Posterior cingulate gyrus (tissue), 11 donors: Measurements from ENCODE around the gene PNPLA2.
A peak's percentile ranks its signal among the peaks of the same experiment; 100 is the strongest.

Experiments used
- DNase-seq, 10 donors: peaks; one replicate each; pipeline versions ENCODE4 v3.0.0 to v3.0.0-alpha.2; 2020 to 2021; ENCODE audit warnings: mixed read lengths in 3 of 10
- intact Hi-C: fragments of 100-400 bp; cut with DNase I; formaldehyde crosslinking; loops from one replicate; pipeline ENCODE4 v1.15.1; 2023

The PNPLA2 gene, protein sequence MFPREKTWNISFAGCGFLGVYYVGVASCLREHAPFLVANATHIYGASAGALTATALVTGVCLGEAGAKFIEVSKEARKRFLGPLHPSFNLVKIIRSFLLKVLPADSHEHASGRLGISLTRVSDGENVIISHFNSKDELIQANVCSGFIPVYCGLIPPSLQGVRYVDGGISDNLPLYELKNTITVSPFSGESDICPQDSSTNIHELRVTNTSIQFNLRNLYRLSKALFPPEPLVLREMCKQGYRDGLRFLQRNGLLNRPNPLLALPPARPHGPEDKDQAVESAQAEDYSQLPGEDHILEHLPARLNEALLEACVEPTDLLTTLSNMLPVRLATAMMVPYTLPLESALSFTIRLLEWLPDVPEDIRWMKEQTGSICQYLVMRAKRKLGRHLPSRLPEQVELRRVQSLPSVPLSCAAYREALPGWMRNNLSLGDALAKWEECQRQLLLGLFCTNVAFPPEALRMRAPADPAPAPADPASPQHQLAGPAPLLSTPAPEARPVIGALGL

GRCh38 chr11:818396-819128 is at the start of gene PNPLA2:
Gene PNPLA2, plus strand, starts transcription at chr11:818914. Its CDS starts 805 bp downstream, at chr11:819719.
- intact Hi-C loops, result no loop called here
- no peak for DNase-seq

DNA sequence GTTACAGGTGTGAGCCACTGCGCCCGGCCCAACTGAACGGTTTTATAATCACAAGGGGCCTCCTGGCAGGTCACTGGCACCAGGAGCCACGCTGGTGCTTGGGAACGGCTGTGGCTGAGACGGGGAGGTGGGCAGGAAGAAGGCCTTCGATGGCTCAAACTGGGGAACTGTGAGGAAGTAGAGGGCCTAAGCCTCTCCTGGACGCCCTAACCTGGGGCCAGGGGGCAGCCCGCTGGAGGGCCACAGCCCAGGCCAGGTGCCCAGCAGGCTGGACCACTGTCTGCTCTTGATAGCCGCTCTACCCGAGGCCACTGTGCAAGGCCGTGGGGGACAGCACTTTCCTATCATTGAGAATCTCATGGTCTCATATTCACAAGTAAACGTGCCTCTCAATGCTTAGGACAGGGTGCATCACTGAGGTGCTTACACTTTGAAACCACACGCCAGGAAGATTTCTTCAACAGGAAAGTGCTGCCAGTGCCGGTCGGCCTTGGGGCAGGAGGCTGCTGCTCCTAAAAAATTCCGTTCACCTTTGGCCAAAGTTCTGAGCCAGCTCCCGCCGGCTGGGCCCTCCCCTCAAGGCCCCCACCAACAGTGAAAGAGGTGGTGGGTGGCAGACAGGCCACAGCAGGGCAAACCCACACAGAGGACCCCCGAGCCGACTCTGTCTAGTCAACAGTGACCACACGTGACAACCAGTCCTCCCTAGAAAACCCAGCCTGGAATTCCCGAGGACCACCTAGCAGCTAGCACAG is 48.6 kb upstream of the PNPLA2 start:
- intact Hi-C loops, result loop anchor here (10.0 kb wide), 1 partner anchor 105 kb away; no protein-coding TSS in a partner anchor
- no peak for DNase-seq

DNA sequence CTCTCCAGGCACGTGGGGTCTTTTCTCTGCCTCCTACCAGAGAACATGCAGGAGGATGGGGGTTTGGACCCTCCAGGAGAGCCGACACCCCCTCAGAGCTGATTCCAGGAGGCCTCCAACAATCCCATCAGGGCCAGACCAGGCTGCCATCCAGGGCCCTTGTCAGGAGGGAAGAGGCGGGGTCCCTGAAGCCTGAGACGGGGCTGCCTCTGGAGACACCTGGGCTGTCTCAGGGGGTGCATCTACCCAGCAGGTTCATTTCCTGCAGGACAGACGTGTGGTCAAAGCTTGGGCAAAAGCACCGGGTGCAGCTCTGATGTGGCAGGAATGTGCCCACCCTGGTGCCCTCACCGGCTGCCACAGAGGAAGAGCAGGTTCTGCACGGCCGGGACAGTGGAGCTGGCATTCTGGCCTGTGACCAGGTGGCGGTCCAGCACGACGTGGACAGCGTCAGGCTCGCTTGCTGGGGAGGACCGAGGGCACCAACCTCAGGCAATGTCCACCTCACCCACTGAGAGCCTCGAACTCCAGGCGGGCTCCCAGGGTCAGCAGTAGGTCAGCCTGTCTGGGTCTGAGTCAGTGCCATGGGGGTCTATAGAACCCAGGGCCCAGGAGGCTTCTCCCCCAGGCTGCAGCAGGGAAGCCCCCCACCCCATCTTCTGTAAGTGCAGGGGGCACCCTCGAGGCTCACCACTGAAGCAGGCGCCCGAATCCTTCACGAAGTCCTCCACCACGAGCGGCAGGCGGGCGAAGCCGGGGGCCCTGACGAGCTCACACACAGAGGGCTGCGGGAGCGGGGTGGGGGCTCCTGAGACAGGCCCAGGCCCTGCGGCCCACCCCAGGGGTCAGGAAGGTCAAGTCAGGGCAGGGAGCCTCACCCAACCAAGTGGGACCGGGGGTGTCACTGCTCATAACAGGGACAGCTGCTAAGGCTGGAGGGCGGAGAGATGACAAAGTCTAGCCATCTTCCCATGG is 47.8 kb upstream of the PNPLA2 start:
- DNase-seq, result peak in 1 of 10 donors; percentile 83
- intact Hi-C loops, result no loop called here

DNA sequence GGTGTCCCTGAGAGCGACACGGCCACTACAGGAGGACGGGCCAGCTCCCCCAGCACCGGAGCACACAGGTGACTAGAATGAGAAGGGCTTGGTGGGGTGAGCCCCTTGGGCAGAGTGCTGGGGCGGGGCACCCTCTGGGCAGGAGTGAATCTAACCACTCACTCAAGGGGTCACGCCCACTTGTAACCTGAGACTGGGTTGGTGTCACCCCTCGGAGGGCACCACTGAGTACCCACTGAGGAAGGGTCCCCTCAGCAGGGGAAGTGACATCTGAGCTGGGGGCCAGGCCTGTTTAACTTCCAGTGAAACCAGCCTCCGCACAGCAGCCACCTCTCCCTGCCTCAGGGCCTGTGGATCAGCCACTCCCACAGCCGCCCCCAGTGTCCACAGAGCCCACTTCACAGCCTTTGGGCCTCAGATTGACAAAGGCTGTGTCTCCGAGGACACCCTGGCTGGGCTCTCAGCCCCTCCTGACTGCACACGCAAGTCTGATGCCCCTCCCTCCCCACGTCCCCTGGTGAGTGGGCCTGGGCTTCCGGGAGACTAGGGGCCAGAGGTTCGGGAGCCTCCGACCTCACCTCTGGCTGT is 47.0 kb upstream of the PNPLA2 start:
- DNase-seq, result peak in 1 of 10 donors; percentile 79
- intact Hi-C loops, result no loop called here

DNA sequence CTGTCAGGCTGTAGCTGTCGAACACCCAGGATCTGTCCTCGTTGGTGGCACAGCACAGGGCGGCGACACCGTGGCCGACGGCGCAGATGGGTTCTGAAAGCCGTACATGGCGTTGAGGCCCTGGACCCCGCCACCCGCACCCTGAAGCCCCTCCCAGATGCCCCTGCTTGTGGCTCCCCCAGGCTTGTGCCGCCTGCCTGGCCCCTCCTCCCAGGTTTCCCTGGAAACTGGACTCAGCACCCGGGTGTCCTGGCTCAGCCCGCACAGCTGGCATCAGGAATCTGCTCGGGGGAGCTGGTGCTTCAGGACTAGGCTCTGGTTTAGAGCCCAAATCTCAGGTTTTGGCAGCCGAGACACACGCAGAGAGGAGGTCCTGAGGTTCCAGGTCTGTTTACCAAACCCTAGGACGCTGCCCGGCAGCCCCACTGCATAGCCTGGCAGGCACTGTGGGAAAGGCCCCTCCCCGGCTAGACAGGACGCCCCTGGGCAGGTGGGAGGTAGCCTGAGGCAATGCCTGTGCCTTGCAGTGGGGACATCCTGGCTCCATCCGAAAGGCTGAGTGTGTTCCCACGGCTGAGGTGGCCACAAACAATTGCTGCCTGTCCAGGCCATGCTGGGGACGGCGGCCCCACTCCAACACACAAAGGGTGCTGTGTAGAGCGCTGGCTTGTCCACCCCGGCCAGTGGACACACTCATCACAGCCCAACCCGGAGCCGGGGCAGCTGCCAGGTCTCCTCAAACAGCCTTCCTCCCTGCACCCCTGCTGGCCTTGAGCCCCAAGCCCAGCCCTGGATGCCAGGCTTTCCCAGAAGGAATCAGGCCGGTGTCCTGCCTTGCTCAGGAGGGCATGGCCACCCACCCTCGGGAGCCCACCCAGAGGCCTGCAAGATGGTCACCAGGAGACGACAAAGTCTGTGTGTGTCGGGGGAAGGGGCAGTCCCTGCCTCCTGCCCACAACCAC is 46.0 kb upstream of the PNPLA2 start:
- intact Hi-C loops, result no loop called here
- peak; percentile 83 to 99 (median 90) for DNase-seq

- intact Hi-C loops, result no loop called here
- DNase-seq, result no peak
Measured at GRCh38 chr11:773425-773824, 45.3 kb upstream of the PNPLA2 start.

DNA sequence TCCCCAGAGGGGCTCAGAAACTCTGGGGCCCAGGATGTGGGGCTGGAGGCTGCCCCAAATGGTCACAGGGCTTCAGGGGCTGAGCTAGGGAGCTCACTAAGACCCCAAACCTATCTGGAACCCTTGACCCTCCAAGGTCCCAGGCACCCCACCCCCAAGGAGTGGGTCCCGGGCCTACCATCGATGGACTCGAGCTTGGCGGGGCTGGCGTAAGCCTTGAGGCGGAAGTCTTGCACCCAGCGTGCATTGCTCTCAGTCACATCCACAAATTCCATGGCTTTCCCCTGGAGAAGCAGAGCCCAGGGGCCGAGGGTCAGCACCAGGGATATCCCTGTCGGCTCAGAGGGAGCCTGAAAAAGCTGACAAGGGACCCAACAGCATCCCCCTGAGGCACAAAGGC is 44.9 kb upstream of the PNPLA2 start:
- intact Hi-C loops, result no loop called here
- peak in 1 of 10 donors; percentile 74 for DNase-seq

- intact Hi-C loops, result no loop called here
- DNase-seq, result peak in 2 of 10 donors; percentile 19 to 67
Measured at GRCh38 chr11:774873-775592, 43.7 kb upstream of the PNPLA2 start.

DNA sequence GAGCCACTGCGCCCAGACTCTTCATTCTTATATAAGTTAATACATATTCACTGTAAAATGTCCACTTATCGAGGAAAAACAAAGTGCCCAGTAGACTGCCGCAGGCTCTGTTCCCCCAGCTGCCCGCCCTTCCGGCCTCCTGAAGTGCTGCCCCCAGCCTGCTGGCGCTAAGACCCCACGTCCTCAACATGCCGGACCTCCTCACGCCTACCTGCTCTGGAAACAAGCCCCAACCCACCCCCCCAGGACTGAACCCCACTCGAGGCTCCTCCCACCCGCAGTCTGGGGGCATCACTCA is 42.5 kb upstream of the PNPLA2 start:
- intact Hi-C loops, result no loop called here
- no peak for DNase-seq

DNA sequence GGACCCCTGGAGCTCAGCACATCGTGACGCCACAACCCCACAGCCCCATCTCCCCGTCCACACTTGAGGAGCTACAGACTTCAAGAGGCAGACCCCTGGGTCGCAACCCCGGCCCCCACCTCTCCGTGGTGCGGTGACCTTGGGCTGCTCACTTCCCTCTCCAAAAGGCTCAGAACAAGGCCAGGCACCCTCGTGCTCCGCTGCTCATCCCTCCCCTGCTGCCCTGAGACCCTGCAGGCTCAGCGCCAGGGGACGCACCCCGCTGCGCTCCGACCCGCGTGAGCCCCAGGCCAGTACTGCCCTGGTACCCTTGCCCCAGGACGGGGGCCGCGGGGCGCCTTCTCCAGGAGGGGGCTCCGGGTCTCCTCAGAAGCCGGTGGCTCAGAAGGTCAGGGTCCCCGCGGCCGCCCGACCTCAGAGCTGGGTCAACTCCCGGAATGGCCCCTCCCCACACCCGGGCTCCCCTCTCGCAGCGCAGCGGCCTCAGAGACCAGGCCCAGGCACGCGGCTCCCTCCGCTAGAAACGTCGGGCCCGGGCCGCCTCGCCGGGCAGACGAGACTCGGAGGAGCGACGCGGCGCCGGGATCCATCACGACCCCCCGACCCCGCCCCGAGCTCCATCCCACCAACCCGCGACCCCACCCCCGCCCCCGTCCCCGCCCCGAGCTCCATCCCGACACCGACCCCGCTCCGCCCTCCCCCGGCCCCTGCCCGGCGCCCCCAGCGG is 42.0 kb upstream of the PNPLA2 start:
- peak in 2 of 10 donors; percentile 27 to 79 for DNase-seq
- intact Hi-C loops, result no loop called here

- intact Hi-C loops, result no loop called here
- DNase-seq, result peak; percentile 83 to 98 (median 90)
Measured at GRCh38 chr11:777288-778255, 41.1 kb upstream of the PNPLA2 start, which contains the start of gene GATD1. Gene GATD1, minus strand, starts transcription at chr11:777487. Its CDS starts 25 bp downstream, at chr11:777462.

GRCh38 chr11:778976-779954 is 39.4 kb upstream of the PNPLA2 start:
- intact Hi-C loops, result no loop called here
- no peak for DNase-seq

DNA sequence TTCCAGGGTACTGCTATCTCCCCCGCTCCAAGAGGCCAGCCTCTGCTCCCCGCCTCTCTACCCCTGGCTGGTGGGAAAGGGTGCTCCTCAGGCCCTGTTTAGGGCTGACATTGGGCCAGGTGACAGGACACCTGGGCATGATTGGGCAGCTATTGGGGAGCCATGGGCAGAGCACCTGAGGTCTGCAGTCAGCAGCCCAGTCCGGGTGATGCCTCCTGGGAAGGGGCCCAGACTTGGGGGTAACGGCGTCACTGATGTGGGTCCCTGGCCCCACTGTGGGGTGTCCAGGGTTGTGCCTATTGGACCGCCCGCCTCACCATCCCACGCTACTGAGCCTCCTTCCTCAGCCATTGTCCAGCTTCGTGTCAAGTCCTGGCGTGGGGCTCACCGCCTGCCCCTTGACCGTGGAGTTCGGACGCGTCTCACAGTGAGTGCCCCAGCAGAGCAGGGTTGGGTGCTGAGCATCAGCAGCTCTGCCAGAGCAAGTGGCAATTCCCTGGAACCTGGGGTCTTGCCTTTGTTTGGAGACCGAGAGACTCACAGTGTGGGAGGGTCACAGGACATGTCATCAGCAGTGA is 38.7 kb upstream of the PNPLA2 start:
- intact Hi-C loops, result no loop called here
- DNase-seq, result no peak
